ENCODE data around the gene KRT77.

Gene KRT77

GRCh38 chr12:52648012-52648550 is 55.2 kb downstream of the KRT77 start:
- no peak overlapping the region for H3K4me3 ChIP-seq (ENCODE audit: low read depth, low read length)
- H3K36me3 ChIP-seq (ENCODE audit: control insufficient read depth in 2 of 2, insufficient read depth in 1 of 2, low read length in 2 of 2): no peaks in the 10 kb centered on the region
- H3K4me1 ChIP-seq (ENCODE audit: control insufficient read depth, insufficient read depth, low read length): no peaks in the 10 kb centered on the region
- TF ChIP-seq ZNF580 (tag by site-specific recombination; IDR thresholded peaks at IDR 0.05): no peak
- TF ChIP-seq ZBTB1 (tag by site-specific recombination; IDR thresholded peaks at IDR 0.05): no peak
- no peak for TF ChIP-seq ZSCAN23 (tag by site-specific recombination; IDR thresholded peaks at IDR 0.05)
- no peak for TF ChIP-seq ZNF138 (tag by site-specific recombination; IDR thresholded peaks at IDR 0.05; ENCODE audit: borderline replicate concordance)
- TF ChIP-seq ZNF514 (tag by site-specific recombination; IDR thresholded peaks at IDR 0.05): no peak
- no peak for TF ChIP-seq ZNF585B (tag by site-specific recombination; IDR thresholded peaks at IDR 0.05)
- no peak for TF ChIP-seq ZNF707 (tag by site-specific recombination; IDR thresholded peaks at IDR 0.05)
- TF ChIP-seq ZNF280C (tag by site-specific recombination; IDR thresholded peaks at IDR 0.05): no peak
- no peak for TF ChIP-seq ZNF510 (tag by site-specific recombination; IDR thresholded peaks at IDR 0.05; ENCODE audit: insufficient replicate concordance)
- no peak for TF ChIP-seq SP7 (tag by site-specific recombination; IDR thresholded peaks at IDR 0.05)
- no peak for TF ChIP-seq PRDM1 (tag by site-specific recombination; IDR thresholded peaks at IDR 0.05)
- TF ChIP-seq SALL2 (tag by site-specific recombination; IDR thresholded peaks at IDR 0.05; ENCODE audit: borderline replicate concordance): no peak
- TF ChIP-seq ZNF658 (tag by site-specific recombination; IDR thresholded peaks at IDR 0.05): no peak
- no peak for TF ChIP-seq ZBTB6 (tag by site-specific recombination; IDR thresholded peaks at IDR 0.05)
- TF ChIP-seq ZNF2 (tag by site-specific recombination; IDR thresholded peaks at IDR 0.05): no peak
- TF ChIP-seq ZEB2 (tag by site-specific recombination; IDR thresholded peaks at IDR 0.05): no peak
- POLR2A ChIA-PET: no interaction called here
- no peaks in the 10 kb centered on the region for H3K9me3 ChIP-seq (ENCODE audit: control insufficient read depth, insufficient read depth, low read depth, low read length)
- CTCF ChIA-PET: interaction anchor here (0.6 to 1.2 kb wide), 2 partner anchors 218 to 253 kb away, joined by 3 to 4 read pairs; no protein-coding TSS in a partner anchor
- H3K27ac ChIP-seq (ENCODE audit: extremely low read depth, low read depth, low read length): no peak overlapping the region

- Histone ChIP-seq H3K36me3 (ENCODE audit: control insufficient read depth in 2 of 2, insufficient read depth in 1 of 2, low read length in 2 of 2) (no peaks in the 10 kb centered on the region), H3K9me3 (ENCODE audit: control insufficient read depth, insufficient read depth, low read depth, low read length) (no peaks in the 10 kb centered on the region), H3K4me1 (ENCODE audit: control insufficient read depth, insufficient read depth, low read length) (no peaks in the 10 kb centered on the region), H3K4me3 (ENCODE audit: low read depth, low read length) (no peak overlapping the region), H3K27ac (ENCODE audit: extremely low read depth, low read depth, low read length) (no peak overlapping the region)
- CTCF ChIA-PET: interaction anchor here (0.6 to 1.2 kb wide), 2 partner anchors 218 to 252 kb away, joined by 3 to 4 read pairs; no protein-coding TSS in a partner anchor
- POLR2A ChIA-PET: no interaction called here
- no peak for TF ChIP-seq KLF17 (tag by site-specific recombination; IDR thresholded peaks at IDR 0.05)
- TF ChIP-seq ZNF555 (tag by site-specific recombination; conservative IDR thresholded peaks at IDR 0.05): no peak
- no peak for TF ChIP-seq ZBTB17 (tag by site-specific recombination; IDR thresholded peaks at IDR 0.05)
- no peak for TF ChIP-seq SCRT2 (tag by site-specific recombination; IDR thresholded peaks at IDR 0.05)
- TF ChIP-seq ZNF202 (tag by site-specific recombination; IDR thresholded peaks at IDR 0.05; ENCODE audit: borderline replicate concordance): no peak
- TF ChIP-seq ZNF26 (tag by site-specific recombination; IDR thresholded peaks at IDR 0.05): no peak
- TF ChIP-seq ELK4 (IDR thresholded peaks at IDR 0.05; ENCODE audit: borderline replicate concordance, low read depth, low read length): no peak
- TF ChIP-seq ZNF221 (tag by site-specific recombination; IDR thresholded peaks at IDR 0.05; ENCODE audit: borderline replicate concordance): no peak
These were observed 55.7 kb downstream of the KRT77 start for GRCh38 chr12:52647601-52648000.

All from HEK293 (cell line).